ENCODE data around the gene TTLL9.

Gene TTLL9

DNA sequence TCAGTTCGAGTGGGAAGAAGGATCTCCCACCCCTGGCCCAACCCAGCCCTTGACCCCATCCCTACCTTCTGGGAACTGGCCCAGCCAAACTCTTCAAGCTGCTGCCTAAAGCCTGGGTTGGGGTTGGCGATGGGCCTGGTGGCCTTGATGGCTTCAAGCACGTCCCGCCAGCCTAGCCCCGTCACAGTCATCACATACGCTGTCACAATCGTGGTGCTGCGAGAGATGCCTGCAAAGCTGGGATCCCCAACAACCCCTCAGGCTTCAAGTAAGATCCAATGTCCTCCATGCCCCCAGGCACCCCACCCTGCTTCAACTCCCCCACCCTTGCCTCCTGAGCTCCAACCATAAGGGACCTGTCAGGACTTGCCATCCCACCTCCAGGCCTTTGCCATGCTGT, 7.9 kb upstream of the TTLL9 start:
- TF ChIP-seq, protein P1, sequence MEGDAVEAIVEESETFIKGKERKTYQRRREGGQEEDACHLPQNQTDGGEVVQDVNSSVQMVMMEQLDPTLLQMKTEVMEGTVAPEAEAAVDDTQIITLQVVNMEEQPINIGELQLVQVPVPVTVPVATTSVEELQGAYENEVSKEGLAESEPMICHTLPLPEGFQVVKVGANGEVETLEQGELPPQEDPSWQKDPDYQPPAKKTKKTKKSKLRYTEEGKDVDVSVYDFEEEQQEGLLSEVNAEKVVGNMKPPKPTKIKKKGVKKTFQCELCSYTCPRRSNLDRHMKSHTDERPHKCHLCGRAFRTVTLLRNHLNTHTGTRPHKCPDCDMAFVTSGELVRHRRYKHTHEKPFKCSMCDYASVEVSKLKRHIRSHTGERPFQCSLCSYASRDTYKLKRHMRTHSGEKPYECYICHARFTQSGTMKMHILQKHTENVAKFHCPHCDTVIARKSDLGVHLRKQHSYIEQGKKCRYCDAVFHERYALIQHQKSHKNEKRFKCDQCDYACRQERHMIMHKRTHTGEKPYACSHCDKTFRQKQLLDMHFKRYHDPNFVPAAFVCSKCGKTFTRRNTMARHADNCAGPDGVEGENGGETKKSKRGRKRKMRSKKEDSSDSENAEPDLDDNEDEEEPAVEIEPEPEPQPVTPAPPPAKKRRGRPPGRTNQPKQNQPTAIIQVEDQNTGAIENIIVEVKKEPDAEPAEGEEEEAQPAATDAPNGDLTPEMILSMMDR (IDR thresholded peaks at IDR 0.05; ENCODE audit: low read depth, low read length, missing control alignments): no peak
- DNase-seq (ENCODE audit: low read depth): no peak
- no peak overlapping the region for H3K4me3 ChIP-seq (ENCODE audit: low read depth, low read length)

DNA sequence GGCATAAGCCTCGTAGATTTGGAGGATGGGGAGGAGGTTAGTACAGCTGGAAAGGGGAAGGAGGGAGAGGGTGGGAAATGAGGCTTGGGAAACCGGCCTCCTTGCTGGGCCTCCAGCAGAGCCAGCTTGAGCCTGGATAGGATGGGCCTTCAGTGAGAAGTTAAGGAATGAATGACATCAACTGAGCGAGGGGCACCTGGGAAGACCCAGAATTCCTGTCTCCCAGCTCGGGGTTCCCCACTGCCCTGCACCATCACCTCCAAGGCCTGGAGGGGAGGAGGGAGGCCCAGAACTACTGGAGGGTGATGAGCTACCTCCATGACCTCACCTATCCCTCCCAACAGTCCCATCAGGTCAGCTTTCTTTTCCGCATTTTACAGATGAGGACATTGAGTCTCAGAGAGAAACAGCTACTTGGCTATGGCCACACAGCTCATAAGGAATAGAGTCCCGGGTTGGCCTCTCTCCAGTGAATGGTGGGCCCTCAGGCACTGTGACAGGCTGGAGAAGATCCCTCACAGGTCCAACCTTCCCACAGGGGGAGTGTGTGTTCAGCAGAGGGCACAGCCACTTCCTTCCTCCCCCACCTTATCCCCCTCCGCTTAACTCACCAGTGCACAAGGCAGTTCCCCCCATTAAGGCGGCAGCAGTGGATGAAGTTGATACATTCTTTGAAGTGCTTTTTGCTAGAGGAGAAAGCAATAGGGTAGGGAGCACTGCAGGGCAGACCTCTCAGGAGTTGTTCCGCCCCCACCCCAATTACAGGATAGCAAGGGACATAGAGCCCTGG, 6.9 kb upstream of the TTLL9 start:
- H3K4me3 ChIP-seq (ENCODE audit: low read depth, low read length): no peak overlapping the region
- no peak for DNase-seq (ENCODE audit: low read depth)
- TF ChIP-seq, protein P1 (IDR thresholded peaks at IDR 0.05; ENCODE audit: low read depth, low read length, missing control alignments): no peak

DNA sequence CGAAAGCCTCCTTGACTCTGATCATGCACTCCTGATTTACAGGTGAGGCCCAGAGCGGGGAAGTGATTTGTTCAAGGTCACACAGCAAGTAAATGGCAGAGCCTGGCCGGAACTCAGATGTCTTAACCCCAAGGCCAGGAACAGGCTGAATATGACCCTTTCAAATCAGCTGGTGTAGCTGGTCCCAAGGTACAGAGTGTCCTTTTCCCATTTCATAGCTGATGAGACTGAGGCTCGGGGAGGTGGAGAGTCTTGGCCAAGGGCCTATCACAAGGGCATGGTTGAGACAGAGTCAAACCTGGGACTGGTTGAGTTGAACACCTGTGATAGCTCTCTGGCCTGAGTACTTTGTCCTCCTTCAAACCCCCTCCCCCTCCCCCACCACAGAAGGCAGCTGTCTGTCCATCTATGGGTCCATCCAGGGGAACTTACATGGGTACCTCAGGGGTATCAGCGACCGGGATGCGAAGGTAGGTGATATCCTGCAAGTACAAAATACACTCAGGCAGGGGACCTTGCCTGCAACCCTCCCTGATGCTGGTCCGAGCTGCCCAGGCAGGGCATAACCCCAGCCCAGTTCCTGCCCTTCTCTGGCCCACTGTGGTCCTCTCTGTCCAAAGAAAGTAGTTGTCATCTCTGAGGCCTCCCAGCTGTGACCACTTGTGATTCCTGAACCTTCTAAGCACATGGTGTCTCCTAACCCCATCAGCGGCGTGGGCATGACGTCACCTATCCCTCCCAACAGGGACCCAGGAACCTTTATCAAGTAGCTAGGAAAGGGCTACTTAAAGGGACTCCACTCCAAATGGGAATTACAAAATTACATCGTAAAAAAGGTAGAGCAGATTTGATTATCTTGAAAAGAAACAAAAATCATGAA, 5.7 kb upstream of the TTLL9 start:
- TF ChIP-seq, protein P1 (IDR thresholded peaks at IDR 0.05; ENCODE audit: low read depth, low read length, missing control alignments): no peak
- H3K4me3 ChIP-seq (ENCODE audit: low read depth, low read length): no peak overlapping the region
- no peak for DNase-seq (ENCODE audit: low read depth)

DNA sequence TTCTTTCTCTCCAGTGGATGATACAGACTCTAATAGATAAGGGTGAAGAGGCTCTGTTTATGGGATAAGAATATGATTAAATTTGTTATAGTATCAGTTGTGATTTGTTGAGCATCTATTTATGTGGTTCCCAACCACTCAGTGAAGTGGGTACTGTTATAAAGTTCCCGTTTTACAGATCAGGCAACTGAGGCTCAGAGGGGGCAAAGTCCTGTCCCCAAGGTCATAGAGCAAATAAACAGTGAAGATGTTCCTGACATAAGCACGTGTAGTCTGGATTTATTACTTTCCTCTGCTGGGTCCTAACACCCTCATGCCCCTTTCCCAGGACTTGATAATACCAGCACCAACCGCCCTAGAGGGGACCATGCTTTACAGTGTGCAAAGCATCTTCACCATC, 4.2 kb upstream of the TTLL9 start:
- no peak overlapping the region for H3K4me3 ChIP-seq (ENCODE audit: low read depth, low read length)
- TF ChIP-seq, protein P1 (IDR thresholded peaks at IDR 0.05; ENCODE audit: low read depth, low read length, missing control alignments): no peak
- DNase-seq (ENCODE audit: low read depth): no peak

DNA sequence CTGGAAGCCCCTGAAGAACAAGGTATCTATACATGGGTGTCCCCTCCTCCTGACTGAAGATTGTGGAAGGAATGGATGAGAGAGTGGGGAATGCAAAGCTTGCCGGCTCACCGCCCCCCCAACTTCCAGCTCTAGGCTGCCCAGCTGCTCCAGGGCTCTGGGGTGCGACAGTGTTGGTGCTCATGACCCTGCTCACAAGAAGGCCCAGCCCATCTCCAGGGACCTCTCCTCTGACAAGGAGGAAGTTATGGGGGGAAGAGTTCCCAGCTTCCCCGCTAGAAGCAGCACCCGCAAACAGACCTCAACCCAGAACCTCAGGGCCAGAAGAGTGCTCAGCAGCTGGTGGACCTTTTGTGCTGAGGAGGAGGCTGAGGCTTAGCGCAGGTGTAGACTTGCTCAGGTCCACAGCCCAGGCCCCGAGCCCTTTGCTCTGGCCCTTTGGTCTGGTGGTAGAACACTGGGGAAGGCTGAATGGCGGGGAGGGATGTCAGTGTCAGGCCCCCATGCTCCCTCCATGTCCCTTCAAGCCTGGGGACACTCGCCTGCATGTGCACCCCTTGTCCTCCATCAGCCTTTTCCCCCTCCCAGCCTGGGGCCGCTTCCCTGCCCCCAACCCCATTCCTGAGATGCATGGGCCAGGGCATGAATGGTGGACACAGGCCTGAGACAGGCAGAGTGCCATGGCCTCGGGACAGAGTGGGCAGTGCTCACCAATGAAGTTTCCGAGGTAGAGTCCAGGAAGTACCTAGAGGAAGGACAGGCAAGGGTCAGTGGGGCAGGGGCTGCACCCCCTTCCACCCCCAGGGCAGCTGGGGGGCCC, 1.4 kb upstream of the TTLL9 start:
- TF ChIP-seq, protein P1 (IDR thresholded peaks at IDR 0.05; ENCODE audit: low read depth, low read length, missing control alignments): no peak
- no peak overlapping the region for H3K4me3 ChIP-seq (ENCODE audit: low read depth, low read length)
- no peak for DNase-seq (ENCODE audit: low read depth)

DNA sequence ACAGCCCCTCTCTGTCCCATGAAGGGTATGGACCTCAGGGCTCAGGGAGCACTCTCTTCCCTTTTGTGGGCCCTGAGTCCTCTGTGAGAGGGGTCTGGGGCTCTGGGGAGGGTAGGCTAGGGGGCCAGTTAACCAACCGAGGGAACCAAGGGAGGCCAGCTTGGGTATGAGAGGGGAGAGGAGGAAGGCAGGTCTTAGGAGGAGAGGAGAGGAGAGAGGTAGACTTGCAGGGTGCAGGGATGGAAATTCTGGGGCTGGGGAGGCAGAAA, 827 bp upstream of the TTLL9 start:
- no peak for DNase-seq (ENCODE audit: low read depth)
- H3K4me3 ChIP-seq (ENCODE audit: low read depth, low read length): no peak overlapping the region

More for the DNA sequence above, 827 bp upstream of the TTLL9 start:
- TF ChIP-seq, protein P1 (IDR thresholded peaks at IDR 0.05; ENCODE audit: low read depth, low read length, missing control alignments): no peak

Measured in GM12864 (cell line).